GM18870 (cell line): ENCODE data around the gene C19orf44.
"Not testable (repeated sequence)": the region's sequence is repeated elsewhere in the genome, so short reads cannot be mapped to it uniquely, and the experiment has no call there.

Experiments
- ATAC-seq: cut with Tn5 transposase; IDR thresholded peaks from one replicate; pipeline ENCODE4 v1.9.1; 2021; ENCODE audit warnings: moderate library complexity; ENCODE audit not compliant: unreplicated experiment

The C19orf44 gene

GRCh38 chr19:16532440-16533234 is 36.4 kb downstream of the C19orf44 start:
- no peak for ATAC-seq

- no peak for ATAC-seq
Observed at GRCh38 chr19:16535381-16535780, 39.2 kb downstream of the C19orf44 start.

GRCh38 chr19:16536130-16536529 is 39.9 kb downstream of the C19orf44 start:
- no peak for ATAC-seq

GRCh38 chr19:16537111-16537510 is 40.9 kb downstream of the C19orf44 start:
- ATAC-seq = no peak

GRCh38 chr19:16540948-16541347 is 44.8 kb downstream of the C19orf44 start:
- ATAC-seq = no peak

GRCh38 chr19:16541526-16542044 is 45.4 kb downstream of the C19orf44 start:
- ATAC-seq = peak; percentile 2

GRCh38 chr19:16542045-16542909 is 46.1 kb downstream of the C19orf44 start, which contains the start of gene CHERP:
Gene CHERP (minus strand): TSS chr19:16542437. CDS start chr19:16542378, 59 bp downstream.
- ATAC-seq = peak; percentile 57

GRCh38 chr19:16542910-16543472 is 46.8 kb downstream of the C19orf44 start:
- no peak for ATAC-seq

GRCh38 chr19:16543734-16544133 is 47.5 kb downstream of the C19orf44 start:
- not testable (repeated sequence) for ATAC-seq

GRCh38 chr19:16544473-16545231 is 48.5 kb downstream of the C19orf44 start:
- ATAC-seq = no peak

- no peak for ATAC-seq
Observed at GRCh38 chr19:16548956-16549355, 52.8 kb downstream of the C19orf44 start.

- not testable (repeated sequence) for ATAC-seq
Observed at GRCh38 chr19:16551902-16552301, 55.7 kb downstream of the C19orf44 start.

GRCh38 chr19:16554776-16555175 is 58.6 kb downstream of the C19orf44 start:
- no peak for ATAC-seq

- no peak for ATAC-seq
Observed at GRCh38 chr19:16559780-16560276, 63.6 kb downstream of the C19orf44 start.

GRCh38 chr19:16561382-16561781 is 65.2 kb downstream of the C19orf44 start:
- no peak for ATAC-seq

- ATAC-seq = no peak
Observed at GRCh38 chr19:16562608-16563025, 66.4 kb downstream of the C19orf44 start.

GRCh38 chr19:16564842-16565241 is 68.6 kb downstream of the C19orf44 start:
- ATAC-seq = no peak

- no peak for ATAC-seq
Observed at GRCh38 chr19:16566161-16566560, 70.0 kb downstream of the C19orf44 start.

- ATAC-seq = no peak
Observed at GRCh38 chr19:16566702-16567101, 70.5 kb downstream of the C19orf44 start.

- no peak for ATAC-seq
Observed at GRCh38 chr19:16569609-16570320, 73.6 kb downstream of the C19orf44 start.
